Measurements from ENCODE around the gene C1orf146. TPM values are rescaled to one million over a fixed set of nuclear protein-coding genes. Genes with fewer than 3 reads are reported as not detected.
"Not testable (repeated sequence)": the region's sequence is repeated elsewhere in the genome, so short reads cannot be mapped to it uniquely, and the experiment has no call there.

Gene C1orf146, protein sequence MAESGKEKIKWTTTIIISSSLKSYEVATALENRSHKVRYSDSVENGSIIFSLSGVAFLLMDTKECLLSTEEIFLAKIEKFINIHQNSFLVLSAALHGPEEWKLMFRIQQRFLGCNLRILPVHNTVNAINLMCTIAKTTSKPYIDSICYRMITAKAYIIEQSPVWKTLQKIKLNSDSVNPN
- not detected for total RNA-seq
- long read RNA-seq = 0 reads

GRCh38 chr1:92217721-92218120 lies at the start of gene C1orf146:
C1orf146 (plus strand) TSS chr1:92217915; CDS start chr1:92231421, 13,506 bp downstream.
- intact Hi-C loops (cut with micrococcal nuclease) = no loop called here
- ATAC-seq (no peak), DNase-seq (no peak)

DNA sequence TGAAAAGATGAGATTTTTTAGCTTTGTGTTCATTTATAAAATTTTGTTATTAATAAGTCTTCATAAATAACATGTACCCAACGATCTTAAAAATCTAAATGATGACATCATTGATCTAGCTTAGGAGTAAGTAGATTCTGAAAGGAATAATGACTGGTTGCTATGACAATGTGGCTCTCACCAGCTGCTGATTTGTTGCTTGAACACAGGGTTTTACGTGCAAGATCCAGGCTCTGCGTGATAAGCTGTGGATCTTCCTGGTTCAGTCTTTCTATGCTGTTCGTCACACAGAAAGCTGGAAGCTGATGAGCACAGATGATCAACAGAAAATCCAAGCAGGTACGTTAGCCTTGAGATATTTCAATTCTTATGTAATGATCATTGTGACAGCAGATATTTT lies 49.1 kb upstream of the C1orf146 start:
- no peak for ATAC-seq
- DNase-seq = no peak
- intact Hi-C loops (cut with micrococcal nuclease) = no loop called here

DNA sequence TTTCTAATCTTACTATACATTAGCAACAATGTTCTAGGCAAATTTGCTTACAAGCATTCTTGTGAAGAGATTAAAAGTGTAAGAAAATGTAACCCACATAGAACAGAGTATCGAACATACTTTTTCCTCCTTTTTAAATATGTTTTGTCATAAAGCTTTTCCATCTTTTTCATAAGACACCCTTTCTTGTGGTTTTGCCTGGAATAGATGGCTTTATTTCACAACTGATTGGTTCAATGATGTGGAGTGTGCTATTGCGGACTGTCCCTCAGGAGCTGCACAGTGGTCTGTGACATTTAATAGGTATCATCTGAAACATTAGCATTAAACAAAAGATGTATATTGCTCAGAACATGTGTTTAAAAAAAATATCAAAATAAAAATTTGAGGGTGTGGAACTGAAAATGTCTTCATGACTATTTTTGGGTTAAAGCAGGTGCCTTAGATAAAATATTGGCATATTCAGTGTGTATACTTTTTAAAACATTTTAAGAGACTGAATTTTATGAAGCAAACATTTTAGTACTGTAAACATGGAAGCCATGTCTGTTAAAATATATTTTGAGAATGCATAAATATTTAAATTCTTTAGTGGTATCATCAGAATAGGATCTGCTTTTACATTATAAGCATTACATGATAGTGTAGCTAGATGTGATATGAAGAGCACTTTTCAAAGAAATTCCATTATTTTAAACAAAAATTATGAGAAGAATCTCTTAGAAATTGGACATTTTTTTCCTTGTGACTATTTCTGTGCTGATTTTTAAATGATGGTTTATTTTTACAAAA lies 48.3 kb upstream of the C1orf146 start:
- DNase-seq = no peak
- ATAC-seq = no peak
- intact Hi-C loops (cut with micrococcal nuclease) = no loop called here

- DNase-seq (no peak), ATAC-seq (no peak)
- intact Hi-C loops (cut with micrococcal nuclease) = no loop called here
These were observed 33.1 kb upstream of the C1orf146 start for GRCh38 chr1:92184632-92185031.

- DNase-seq (no peak), ATAC-seq (no peak)
- intact Hi-C loops (cut with micrococcal nuclease) = no loop called here
These were observed 31.6 kb upstream of the C1orf146 start for GRCh38 chr1:92186081-92186480.

GRCh38 chr1:92188436-92189255 lies 29.1 kb upstream of the C1orf146 start:
- intact Hi-C loops (cut with micrococcal nuclease) = no loop called here
- DNase-seq = no peak
- ATAC-seq = no peak

GRCh38 chr1:92191726-92192125 lies 26.0 kb upstream of the C1orf146 start:
- ATAC-seq = no peak
- no peak for DNase-seq
- intact Hi-C loops (cut with micrococcal nuclease) = no loop called here

- no peak for ATAC-seq
- DNase-seq = no peak
- intact Hi-C loops (cut with micrococcal nuclease) = no loop called here
These were observed 25.5 kb upstream of the C1orf146 start for GRCh38 chr1:92192246-92192645.

GRCh38 chr1:92194511-92194910 lies 23.2 kb upstream of the C1orf146 start:
- DNase-seq (no peak), ATAC-seq (no peak)
- intact Hi-C loops (cut with micrococcal nuclease) = no loop called here

DNA sequence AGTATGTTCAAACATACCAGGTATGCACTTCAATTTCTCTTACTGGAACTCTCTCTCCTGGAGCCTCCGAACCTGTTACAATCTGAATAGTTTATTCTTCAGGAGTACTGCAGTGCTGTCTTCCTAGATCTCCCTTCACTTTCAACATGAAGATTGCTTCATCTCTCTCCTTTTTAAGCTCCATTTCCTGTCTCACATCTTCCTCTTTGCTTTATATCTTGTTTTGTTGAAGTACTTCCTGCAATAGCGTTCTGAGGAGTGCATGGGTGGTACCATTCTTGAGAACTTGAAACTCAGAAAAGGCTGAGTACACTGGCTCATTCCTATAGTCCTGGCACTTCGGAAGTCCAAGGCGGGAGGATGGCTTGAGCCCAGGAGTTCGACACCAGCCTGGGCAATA lies 15.7 kb upstream of the C1orf146 start:
- ATAC-seq (no peak), DNase-seq (no peak)
- intact Hi-C loops (cut with micrococcal nuclease) = no loop called here

DNA sequence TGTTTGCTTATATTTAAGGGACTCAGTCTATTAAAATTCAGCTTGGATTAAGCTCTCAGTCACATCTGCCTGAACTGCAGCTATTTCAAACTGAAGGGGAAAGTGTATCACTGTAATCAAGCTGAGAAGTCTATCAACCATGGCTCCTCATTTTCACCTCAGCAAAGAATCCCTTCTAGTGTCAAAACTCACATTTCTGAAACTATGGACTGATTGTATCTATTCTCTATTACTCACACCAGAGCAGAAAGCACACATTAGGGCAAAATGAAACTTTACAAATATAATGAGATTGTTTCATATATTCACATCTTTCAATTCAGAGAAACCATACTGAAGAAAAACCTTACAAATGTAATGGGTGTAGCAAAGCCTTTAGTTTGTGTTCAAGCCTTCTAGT lies 14.6 kb upstream of the C1orf146 start:
- intact Hi-C loops (cut with micrococcal nuclease) = no loop called here
- DNase-seq (no peak), ATAC-seq (no peak)

GRCh38 chr1:92210701-92211100 lies 7.0 kb upstream of the C1orf146 start:
- DNase-seq (no peak), ATAC-seq (no peak)
- intact Hi-C loops (cut with micrococcal nuclease) = no loop called here

- DNase-seq = no peak
- intact Hi-C loops (cut with micrococcal nuclease) = no loop called here
- no peak for ATAC-seq
These were observed 6.5 kb upstream of the C1orf146 start for GRCh38 chr1:92211166-92211565.

DNA sequence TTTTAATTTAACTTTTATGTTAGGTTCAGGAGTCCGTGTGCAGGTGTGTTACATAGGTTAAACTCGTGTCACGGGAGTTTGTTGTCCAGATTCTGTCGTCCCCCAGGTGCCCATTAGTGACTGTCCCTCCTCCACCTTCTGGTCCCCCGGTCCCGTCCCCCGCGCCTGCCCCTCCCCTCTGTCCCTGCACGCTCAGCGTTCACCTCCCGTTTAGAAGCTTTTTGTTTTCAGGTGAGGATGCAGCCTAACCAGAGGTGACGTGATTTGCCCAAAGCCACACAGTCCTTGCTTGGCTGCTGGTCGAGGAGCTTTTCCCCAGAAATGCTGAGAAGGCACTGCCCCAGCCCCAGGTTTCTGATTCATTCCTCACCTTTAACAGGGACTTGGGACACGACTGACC lies 844 bp downstream of the C1orf146 start:
- ATAC-seq = no peak
- DNase-seq = no peak
- intact Hi-C loops (cut with micrococcal nuclease) = no loop called here

- no peak for DNase-seq
- no peak for ATAC-seq
- intact Hi-C loops (cut with micrococcal nuclease) = no loop called here
These were observed 1.3 kb downstream of the C1orf146 start for GRCh38 chr1:92219028-92219427.

GRCh38 chr1:92228401-92228800 lies 10.7 kb downstream of the C1orf146 start:
- DNase-seq (no peak), ATAC-seq (no peak)
- intact Hi-C loops (cut with micrococcal nuclease) = no loop called here

DNA sequence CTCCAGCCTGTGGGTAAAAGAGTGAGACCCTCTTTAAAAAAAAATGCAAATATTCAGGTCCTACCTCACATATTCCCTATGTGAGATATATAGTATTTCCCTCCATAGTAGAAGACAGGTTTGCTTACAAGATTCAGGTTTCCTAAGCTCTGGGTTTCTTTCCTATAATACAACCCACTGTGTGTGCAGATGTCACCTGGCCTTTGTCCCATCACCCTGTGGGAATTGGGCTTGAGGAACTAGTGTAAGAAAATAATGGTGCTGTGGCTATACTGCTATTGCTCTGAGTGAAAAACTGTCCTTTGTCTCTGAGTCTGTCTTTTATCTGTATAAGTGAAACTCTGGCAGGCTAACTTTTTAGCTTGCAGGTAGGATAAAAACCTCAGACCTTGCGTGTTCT lies 13.0 kb downstream of the C1orf146 start:
- intact Hi-C loops (cut with micrococcal nuclease) = no loop called here
- ATAC-seq = no peak
- no peak for DNase-seq

GRCh38 chr1:92240034-92240433 lies 22.3 kb downstream of the C1orf146 start:
- DNase-seq (no peak), ATAC-seq (no peak)
- intact Hi-C loops (cut with micrococcal nuclease) = no loop called here

DNA sequence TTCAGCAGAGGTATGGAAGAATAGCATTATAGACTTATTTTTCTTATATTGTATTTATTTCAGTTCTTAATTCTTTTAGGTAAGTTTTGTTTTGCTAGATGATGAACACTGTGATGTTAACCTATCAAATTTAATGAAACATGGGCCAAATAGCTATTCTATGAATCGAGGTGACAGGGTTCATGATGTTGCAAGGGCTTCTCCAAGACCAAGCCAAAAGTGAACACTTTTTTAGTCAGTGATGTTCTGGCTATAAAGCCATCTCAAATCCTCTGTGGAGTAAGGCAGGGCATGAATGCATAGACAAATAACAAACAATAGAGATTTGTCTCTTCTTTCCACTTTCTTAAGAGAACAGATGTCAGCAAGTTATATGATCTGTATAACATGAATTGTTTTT lies 26.7 kb downstream of the C1orf146 start:
- intact Hi-C loops (cut with micrococcal nuclease) = no loop called here
- ATAC-seq (no peak), DNase-seq (no peak)

GRCh38 chr1:92254714-92255113 lies 37.0 kb downstream of the C1orf146 start:
- ATAC-seq; intact Hi-C loops (cut with micrococcal nuclease); DNase-seq: not testable (repeated sequence)
